Keratinocyte (primary cell): ENCODE results near the gene HSDL1.

Experiments used
- EZH2 ChIP-seq: IDR thresholded peaks from one replicate; pipeline ENCODE4 v1.6.1; 2012; ENCODE audit warnings: inconsistent platforms, mild to moderate bottlenecking, low read length, moderate library complexity
- TF ChIP-seq, protein P1 (sequence below), 3 experiments: IDR thresholded peaks in 1 of 3; conservative IDR thresholded peaks in 1 of 3; optimal IDR thresholded peaks in 1 of 3; 2 replicates in 2 of 3; 3 replicates in 1 of 3; pipeline versions ENCODE3 to v1.5.1; 2011; ENCODE audit warnings: low read length in 3 of 3, mild to moderate bottlenecking in 3 of 3, moderate library complexity in 2 of 3, control low read depth in 1 of 3, inconsistent platforms in 1 of 3; ENCODE audit not compliant: insufficient read depth in 2 of 3; ENCODE audit errors: extremely low read depth in 1 of 3

DNA sequence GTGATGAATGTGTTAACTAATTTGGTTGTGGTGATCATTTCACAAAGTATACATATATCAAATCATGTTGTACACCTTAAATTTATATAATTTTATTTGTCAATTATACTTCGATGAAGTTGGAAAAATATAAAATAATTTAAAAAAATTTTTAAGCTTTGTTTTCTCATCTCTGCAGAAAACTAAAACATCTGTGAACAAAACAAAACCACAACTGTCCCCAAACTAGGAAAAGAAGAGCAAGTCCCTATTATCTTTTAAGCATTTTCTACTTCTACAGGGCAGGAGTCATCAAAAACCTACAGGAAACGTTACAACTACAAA, 6.5 kb downstream of the HSDL1 start:
- TF ChIP-seq, protein P1, sequence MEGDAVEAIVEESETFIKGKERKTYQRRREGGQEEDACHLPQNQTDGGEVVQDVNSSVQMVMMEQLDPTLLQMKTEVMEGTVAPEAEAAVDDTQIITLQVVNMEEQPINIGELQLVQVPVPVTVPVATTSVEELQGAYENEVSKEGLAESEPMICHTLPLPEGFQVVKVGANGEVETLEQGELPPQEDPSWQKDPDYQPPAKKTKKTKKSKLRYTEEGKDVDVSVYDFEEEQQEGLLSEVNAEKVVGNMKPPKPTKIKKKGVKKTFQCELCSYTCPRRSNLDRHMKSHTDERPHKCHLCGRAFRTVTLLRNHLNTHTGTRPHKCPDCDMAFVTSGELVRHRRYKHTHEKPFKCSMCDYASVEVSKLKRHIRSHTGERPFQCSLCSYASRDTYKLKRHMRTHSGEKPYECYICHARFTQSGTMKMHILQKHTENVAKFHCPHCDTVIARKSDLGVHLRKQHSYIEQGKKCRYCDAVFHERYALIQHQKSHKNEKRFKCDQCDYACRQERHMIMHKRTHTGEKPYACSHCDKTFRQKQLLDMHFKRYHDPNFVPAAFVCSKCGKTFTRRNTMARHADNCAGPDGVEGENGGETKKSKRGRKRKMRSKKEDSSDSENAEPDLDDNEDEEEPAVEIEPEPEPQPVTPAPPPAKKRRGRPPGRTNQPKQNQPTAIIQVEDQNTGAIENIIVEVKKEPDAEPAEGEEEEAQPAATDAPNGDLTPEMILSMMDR (optimal IDR thresholded peaks at IDR 0.05 in 1 of 3, IDR thresholded peaks at IDR 0.05 in 1 of 3, conservative IDR thresholded peaks at IDR 0.05 in 1 of 3; ENCODE audit: extremely low read depth in 1 of 3, insufficient read depth in 2 of 3, low read length in 3 of 3) = no peak
- no peak for TF ChIP-seq EZH2
